SJSA1 (cell line): ENCODE measurements around the gene KRTAP3-2. TPM values are rescaled to one million over a fixed set of nuclear protein-coding genes. Genes with fewer than 3 reads are reported as not detected.
"Not testable (repeated sequence)": the region's sequence is repeated elsewhere in the genome, so short reads cannot be mapped to it uniquely, and the experiment has no call there.

Experiments
- DNase-seq, 2 experiments: peaks; one replicate each; pipeline ENCODE4 v3.0.0-alpha.2; 2015 to 2020; ENCODE audit warnings: low spot score in 2 of 2, low read depth in 1 of 2
- H3K27ac ChIP-seq: fragments of 250-450 bp; sonication (Bioruptor Pico); 2 replicates; pipeline ENCODE4 v1.5.1; 2020; ENCODE audit warnings: mild to moderate bottlenecking, moderate library complexity
- H3K27me3 ChIP-seq: fragments of 250-450 bp; sonication (Bioruptor Pico); replicated peaks from 2 replicates; pipeline ENCODE4 v1.5.1; 2020; ENCODE audit warnings: mild to moderate bottlenecking, moderate library complexity
- H3K36me3 ChIP-seq: fragments of 250-450 bp; sonication (Bioruptor Pico); 2 replicates; pipeline ENCODE4 v1.5.1; 2020; ENCODE audit warnings: mild to moderate bottlenecking
- H3K4me1 ChIP-seq: fragments of 250-450 bp; sonication (Bioruptor Pico); replicated peaks from 2 replicates; pipeline ENCODE4 v1.6.1; 2021; ENCODE audit warnings: mild to moderate bottlenecking
- H3K4me3 ChIP-seq: fragments of 250-450 bp; sonication (Bioruptor Pico); 2 replicates; pipeline ENCODE4 v1.5.1; 2020; ENCODE audit warnings: mild to moderate bottlenecking
- H3K9me3 ChIP-seq: fragments of 250-450 bp; sonication (Bioruptor Pico); replicated peaks from 2 replicates; pipeline ENCODE4 v1.5.1; 2020; ENCODE audit warnings: mild to moderate bottlenecking
- total RNA-seq: library from RNA; depleted of rRNA; stranded (reverse); fragments of >200 nt; shearing (Covaris generic); gene quantifications from 2 replicates; pipeline ENCODE4 v1.2.3, GENCODE V29; 2014; rRNA removed

Gene KRTAP3-2
- not detected in 2 replicates for total RNA-seq

DNA sequence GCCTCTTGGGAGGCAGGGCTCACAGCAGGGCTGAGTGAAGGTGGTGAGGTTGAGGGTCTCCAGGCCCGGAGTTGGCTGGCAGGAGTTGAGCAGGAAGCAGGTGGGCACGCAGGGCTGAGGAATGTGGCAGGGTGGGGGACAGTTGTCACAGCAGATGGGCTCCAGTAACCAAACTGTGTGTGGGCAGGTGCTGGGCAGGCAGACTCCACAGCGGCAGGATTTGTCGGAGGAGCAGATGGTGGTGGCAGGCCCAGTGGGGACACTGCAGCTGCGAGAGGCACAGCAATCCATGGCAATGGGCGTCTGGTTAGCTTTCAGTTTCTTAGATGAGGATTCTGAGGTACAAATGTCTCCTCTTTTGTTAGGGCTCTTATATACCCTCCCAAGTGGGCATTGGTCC lies at the start of gene KRTAP3-2:
TSS of gene KRTAP3-2 (minus strand) at position 344 of the 400 bp plus-strand sequence. CDS start at position 291, 53 bp downstream.
- H3K4me3 ChIP-seq, H3K9me3 ChIP-seq, DNase-seq, H3K27ac ChIP-seq, H3K27me3 ChIP-seq, H3K36me3 ChIP-seq: not testable (repeated sequence)
- peaks cover 10% of the 10 kb centered on the region for H3K4me1 ChIP-seq

DNA sequence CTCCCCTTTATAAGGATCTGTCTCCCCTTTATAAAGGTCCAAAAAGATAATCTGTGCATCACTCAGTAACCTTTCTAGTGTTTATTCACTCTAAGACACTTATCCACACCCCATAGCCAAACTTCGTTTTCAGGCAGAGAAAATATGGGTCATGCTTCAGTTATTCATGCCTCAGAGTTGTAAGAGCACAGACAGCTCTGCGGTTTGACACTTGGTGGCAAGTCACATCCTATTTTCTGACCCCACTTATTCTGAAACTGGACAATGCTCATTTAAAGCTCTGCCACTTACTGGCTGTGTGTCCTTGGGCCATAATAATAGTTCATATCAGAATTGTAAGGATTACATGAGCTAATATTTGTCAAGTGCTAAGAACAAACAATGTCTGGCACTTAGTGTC lies 49.4 kb upstream of the KRTAP3-2 start:
- Histone ChIP-seq H3K4me3 (no peak overlapping the region), H3K9me3 (no peaks in the 10 kb centered on the region), H3K4me1 (peaks cover 25% of the 10 kb centered on the region), H3K27me3 (no peaks in the 10 kb centered on the region), H3K27ac (peak overlapping the region; percentile 90), H3K36me3 (no peaks in the 10 kb centered on the region)
- DNase-seq: peak; percentile 51 to 69

DNA sequence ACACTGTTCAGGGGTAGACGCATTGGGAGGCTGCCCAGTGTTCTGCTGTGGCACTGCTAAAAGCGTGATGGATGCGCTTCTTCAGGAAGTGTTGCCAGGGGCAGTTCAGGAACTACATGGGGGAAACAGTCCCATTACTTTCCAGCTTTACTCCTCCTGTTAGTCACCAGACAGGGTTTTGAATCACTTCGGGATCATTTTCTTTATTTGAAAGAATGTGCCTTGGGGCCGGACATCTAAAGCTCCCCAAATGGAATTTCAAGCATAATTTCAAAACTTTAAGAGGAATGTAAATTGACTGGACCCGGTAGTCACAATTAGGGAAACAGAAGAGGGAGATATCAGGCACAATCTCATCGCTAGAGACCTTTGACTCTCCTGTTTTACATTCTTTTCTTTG lies 48.7 kb upstream of the KRTAP3-2 start:
- H3K36me3 ChIP-seq: no peaks in the 10 kb centered on the region
- H3K9me3 ChIP-seq: no peaks in the 10 kb centered on the region
- no peak overlapping the region for H3K4me3 ChIP-seq
- H3K27me3 ChIP-seq: no peaks in the 10 kb centered on the region
- DNase-seq: peak; percentile 48 to 67
- peaks cover 25% of the 10 kb centered on the region for H3K4me1 ChIP-seq
- H3K27ac ChIP-seq: peak overlapping the region; percentile 90

DNA sequence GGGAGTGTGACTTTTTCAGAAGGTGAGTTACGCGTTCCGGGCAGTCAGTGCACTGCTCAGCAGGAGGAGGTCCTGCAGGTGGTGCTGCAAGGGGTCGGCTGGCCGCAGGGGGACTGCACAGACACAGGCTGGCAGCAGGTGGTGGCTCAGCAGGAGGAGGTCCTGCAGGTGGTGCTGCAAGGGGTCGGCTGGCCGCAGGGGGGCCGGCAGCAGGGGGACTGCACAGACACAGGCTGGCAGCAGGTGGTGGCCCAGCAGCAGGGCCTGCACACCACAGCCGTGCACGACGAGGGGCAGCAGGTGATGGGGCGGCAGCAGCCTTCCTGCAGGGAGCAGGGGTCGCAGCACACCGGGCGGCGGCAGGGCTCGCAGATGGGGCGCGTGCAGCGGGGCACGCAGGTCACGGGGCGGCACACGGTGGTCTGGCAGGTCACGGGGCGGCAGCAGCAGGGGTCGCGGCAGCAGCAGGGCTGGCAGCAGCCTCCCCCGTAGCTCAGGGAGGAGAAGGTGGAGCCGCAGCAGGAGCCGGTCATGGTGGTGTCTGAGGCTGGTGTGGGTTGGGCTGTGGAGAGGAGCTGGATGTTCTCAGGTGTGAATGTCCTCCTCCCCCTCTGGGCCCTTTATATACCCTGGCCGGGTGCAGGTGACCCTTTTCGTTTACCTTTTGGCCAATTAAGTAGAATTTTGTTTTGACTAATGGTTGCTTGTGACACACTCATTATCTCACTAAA lies 47.2 kb upstream of the KRTAP3-2 start, which contains the start of gene KRTAP2-1:
TSS of gene KRTAP2-1 (minus strand) at position 582 of the 731 bp plus-strand sequence. CDS start at position 533, 49 bp downstream.
- not testable (repeated sequence) for H3K27me3 ChIP-seq, H3K4me3 ChIP-seq, H3K9me3 ChIP-seq, DNase-seq, H3K36me3 ChIP-seq
- H3K4me1 ChIP-seq: peaks cover 16% of the 10 kb centered on the region
- H3K27ac ChIP-seq: peak within 1 kb of the TSS; percentile 90

DNA sequence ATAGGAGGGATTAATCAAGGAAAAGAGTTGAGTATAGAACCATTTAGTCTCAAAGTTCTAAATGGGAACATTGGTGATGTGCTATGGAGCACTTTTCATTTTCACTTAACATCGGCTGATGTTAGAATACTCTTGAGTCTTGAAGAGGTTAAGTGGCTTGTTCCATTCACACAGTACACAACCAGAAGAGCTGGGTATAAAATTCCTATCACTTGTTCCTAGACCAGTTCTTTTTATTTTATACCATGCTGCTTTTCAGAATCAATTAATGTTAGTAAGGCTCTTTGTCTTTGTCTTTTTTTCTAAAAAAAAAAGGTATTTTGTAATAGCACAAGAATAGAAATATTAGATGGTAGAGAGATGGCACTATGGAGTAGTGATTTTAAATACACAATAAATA lies 43.2 kb upstream of the KRTAP3-2 start:
- no peaks in the 10 kb centered on the region for H3K9me3 ChIP-seq
- H3K4me1 ChIP-seq: peaks cover 3% of the 10 kb centered on the region
- no peaks in the 10 kb centered on the region for H3K36me3 ChIP-seq
- no peaks in the 10 kb centered on the region for H3K27me3 ChIP-seq
- H3K27ac ChIP-seq: no peak overlapping the region
- no peak overlapping the region for H3K4me3 ChIP-seq
- no peak for DNase-seq

DNA sequence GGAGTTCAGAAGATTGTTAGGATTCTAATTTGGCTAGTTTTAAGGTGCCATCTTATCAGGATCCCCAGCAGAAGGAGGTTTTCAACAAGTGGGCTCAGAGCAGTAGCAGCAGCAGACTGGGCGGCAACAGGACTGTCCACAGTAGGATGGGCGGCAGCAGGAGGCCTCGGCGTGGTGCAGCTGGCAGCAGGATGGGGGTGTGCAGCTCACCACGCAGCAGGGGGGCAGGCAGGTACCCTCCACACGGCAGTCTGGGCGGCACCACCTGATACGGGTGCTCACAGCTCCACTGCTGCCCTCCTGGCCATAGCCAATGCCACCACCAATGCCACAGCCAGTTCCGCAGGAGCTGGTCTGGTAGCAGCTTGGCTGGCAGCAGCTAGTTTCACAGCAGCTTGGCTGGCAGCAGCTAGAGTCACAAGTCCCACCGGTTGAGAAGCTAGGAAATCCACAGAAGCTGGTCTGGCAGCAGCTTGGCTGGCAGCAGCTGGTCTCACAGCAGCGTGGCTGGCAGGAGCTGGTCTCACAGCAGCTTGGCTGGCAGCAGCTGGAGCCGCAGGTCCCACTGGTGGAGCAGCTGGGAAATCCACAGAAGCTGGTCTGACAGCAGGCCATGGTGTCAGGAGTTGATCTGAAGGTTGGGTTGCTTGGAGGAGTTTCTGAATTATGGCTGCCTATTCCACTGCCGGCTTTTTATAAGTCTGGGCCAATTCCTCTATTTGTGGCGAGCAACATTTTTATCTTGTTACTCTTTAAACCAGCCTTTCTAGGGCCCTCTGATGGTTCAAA lies 41.3 kb upstream of the KRTAP3-2 start, which contains the start of gene KRTAP1-1:
TSS of gene KRTAP1-1 (minus strand) at position 668 of the 789 bp plus-strand sequence. CDS start at position 615, 53 bp downstream.
- H3K36me3 ChIP-seq, H3K27me3 ChIP-seq, DNase-seq, H3K4me3 ChIP-seq, H3K27ac ChIP-seq, H3K4me1 ChIP-seq, H3K9me3 ChIP-seq: not testable (repeated sequence)

DNA sequence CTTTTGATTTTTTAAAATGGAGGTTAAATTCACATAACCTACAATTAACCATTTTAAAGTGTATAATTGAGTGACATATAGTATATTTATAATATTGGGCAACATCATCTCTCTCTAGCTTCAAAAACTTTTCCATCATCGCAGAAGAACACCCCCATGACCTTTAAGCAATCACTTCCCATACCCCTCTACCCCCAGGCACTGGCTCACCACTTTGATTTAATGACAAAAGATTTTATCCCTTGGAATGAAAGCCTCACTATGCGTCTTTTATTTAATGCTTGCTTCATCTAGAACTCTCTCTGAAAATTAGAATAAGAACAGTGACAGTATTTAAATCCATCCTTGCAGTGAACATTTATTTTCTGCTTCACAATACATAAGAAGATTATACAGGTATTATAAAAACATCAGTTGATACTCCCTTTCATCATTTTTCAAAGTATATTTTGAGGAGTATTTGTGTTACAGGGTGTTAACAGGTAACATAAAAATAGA lies 38.2 kb upstream of the KRTAP3-2 start:
- Histone ChIP-seq H3K4me1 (no peaks in the 10 kb centered on the region), H3K9me3 (no peaks in the 10 kb centered on the region), H3K36me3 (no peaks in the 10 kb centered on the region), H3K27ac (no peak overlapping the region), H3K4me3 (no peak overlapping the region), H3K27me3 (no peaks in the 10 kb centered on the region)
- no peak for DNase-seq

DNA sequence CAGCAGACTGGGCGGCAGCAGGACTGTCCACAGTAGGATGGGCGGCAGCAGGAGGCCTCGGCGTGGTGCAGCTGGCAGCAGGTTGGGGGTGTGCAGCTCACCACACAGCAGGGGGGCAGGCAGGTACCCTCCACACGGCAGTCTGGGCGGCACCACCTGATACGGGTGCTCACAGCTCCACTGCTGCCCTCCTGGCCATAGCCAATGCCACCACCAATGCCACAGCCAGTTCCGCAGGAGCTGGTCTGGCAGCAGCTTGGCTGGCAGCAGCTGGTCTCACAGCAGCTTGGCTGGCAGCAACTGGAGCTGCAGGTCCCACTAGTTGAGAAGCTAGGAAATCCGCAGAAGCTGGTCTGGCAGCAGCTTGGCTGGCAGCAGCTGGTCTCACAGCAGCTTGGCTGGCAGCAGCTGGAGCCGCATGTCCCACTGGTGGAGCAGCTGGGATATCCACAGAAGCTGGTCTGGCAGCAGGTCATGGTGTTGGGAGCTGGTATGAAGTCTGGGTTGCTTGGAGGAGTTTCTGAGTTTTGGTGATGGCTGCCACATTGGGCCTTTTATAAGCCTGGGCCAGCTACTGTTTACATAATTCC lies 34.7 kb upstream of the KRTAP3-2 start, which contains the start of gene KRTAP1-3:
TSS of gene KRTAP1-3 (minus strand) at position 529 of the 590 bp plus-strand sequence. CDS start at position 476, 53 bp downstream.
- H3K9me3 ChIP-seq, H3K27me3 ChIP-seq, H3K4me3 ChIP-seq, H3K4me1 ChIP-seq, DNase-seq, H3K36me3 ChIP-seq, H3K27ac ChIP-seq: not testable (repeated sequence)

DNA sequence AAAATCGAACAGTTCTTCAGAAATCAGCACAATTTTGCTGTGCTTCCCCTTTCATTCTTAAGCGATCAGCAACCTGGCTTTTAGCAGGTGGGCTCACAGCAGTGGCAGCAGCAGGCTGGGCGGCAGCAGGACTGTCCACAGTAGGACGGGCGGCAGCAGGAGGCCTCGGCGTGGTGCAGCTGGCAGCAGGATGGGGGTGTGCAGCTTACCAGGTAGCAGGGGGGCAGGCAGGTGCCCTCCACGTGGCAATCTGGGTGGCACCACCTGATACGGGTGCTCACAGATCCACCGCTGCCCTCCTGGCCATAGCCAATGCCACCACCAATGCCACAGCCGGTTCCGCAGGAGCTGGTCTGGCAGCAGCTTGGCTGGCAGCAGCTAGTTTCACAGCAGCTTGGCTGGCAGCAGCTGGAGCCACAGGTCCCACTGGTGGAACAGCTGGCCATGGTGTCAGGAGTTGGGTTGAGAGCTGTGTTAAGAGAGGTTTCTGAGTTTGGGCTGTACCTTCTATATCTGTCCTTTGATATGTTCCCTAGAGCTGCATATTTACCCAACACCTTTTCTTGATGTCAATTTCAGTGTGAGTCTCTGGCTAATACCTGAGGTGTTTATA lies 30.0 kb upstream of the KRTAP3-2 start, which contains the start of gene KRTAP1-4:
TSS of gene KRTAP1-4 (minus strand) at position 563 of the 613 bp plus-strand sequence. CDS start at position 446, 117 bp downstream.
- H3K27me3 ChIP-seq: no peaks in the 10 kb centered on the region
- peaks cover 14% of the 10 kb centered on the region for H3K4me1 ChIP-seq
- H3K27ac ChIP-seq: no peak within 1 kb of the TSS
- no peaks in the 10 kb centered on the region for H3K36me3 ChIP-seq
- H3K9me3 ChIP-seq: no peaks in the 10 kb centered on the region
- H3K4me3 ChIP-seq: no peak within 1 kb of the TSS
- no peak for DNase-seq

DNA sequence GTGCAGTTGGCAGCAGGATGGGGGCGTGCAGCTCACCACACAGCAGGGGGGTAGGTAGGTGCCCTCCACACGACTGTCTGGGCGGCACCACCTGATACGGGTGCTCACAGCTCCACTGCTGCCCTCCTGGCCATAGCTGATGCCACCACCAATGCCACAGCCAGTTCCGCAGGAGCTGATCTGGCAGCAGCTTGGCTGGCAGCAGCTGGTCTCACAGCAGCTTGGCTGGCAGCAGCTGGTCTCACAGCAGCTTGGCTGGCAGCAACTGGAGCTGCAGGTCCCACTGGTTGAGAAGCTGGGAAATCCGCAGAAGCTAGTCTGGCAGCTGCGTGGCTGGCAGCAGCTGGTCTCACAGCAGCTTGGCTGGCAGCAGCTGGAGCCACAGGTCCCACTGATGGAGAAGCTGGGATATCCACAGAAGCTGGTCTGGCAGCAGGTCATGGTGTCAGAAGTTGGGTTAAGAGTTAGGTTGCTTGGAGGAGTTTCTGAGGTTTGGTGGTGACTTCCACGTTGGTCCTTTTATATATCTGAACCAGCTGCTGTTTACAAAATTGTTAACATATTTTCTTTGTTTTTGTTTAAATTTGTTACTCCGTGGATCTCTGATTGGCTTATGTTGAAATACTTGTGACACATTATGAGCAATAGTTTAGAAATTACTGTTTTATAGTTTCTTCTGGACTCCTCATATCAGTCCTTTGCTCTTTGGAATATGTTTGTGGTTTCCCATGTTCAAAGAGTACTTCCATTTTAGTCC lies 27.2 kb upstream of the KRTAP3-2 start, which contains the start of gene KRTAP1-5:
TSS of gene KRTAP1-5 (minus strand) at position 494 of the 757 bp plus-strand sequence. CDS start at position 441, 53 bp downstream.
- no peaks in the 10 kb centered on the region for H3K9me3 ChIP-seq
- peak in 1 of 2 experiments; percentile 58 for DNase-seq
- no peak within 1 kb of the TSS for H3K4me3 ChIP-seq
- peaks cover 14% of the 10 kb centered on the region for H3K4me1 ChIP-seq
- no peaks in the 10 kb centered on the region for H3K27me3 ChIP-seq
- H3K36me3 ChIP-seq: no peaks in the 10 kb centered on the region
- peak within 1 kb of the TSS; percentile 10 for H3K27ac ChIP-seq

DNA sequence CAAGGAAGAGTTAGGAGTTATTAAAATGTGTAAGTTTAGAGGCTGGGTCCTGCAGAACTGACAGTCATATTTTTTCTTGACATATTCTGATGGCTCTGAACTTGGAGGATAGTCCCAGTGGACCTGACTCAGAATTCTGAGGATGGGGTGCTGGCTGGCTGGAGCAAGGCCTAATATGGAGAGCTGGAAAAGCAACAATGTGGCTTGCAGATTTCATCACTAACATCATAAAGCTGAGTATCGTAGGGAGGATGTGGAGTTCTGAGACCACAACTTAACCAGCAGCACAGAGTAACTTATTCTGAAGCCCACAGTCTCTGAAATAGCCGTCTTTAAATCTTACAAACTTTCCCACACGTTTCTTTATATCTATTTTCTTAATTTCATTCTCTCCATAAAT lies 25.0 kb upstream of the KRTAP3-2 start:
- no peak for DNase-seq
- H3K36me3 ChIP-seq: no peaks in the 10 kb centered on the region
- H3K4me3 ChIP-seq: no peak overlapping the region
- H3K4me1 ChIP-seq: peaks cover 14% of the 10 kb centered on the region
- no peaks in the 10 kb centered on the region for H3K9me3 ChIP-seq
- no peak overlapping the region for H3K27ac ChIP-seq
- H3K27me3 ChIP-seq: no peaks in the 10 kb centered on the region

DNA sequence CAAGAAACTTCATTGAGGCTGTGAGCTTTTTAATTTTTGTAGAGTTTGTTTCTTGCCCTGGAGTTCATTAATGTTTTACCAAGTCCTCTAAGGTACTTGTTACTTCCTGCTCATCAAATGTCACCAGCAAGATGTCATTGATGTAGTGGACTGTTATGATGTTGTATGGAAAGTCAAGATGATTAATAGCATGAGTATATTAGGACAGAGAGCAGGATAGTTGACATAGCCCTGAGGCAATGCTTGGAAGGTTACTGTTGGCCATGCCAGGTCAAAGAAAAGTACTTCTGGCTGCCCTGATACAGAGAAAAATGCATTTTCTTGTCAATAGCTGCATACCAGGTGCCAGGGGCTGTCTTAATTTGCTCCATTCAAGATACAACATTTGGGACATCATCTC lies 20.6 kb upstream of the KRTAP3-2 start:
- H3K36me3 ChIP-seq: no peaks in the 10 kb centered on the region
- no peaks in the 10 kb centered on the region for H3K4me1 ChIP-seq
- no peaks in the 10 kb centered on the region for H3K9me3 ChIP-seq
- no peaks in the 10 kb centered on the region for H3K27me3 ChIP-seq
- H3K4me3 ChIP-seq: no peak overlapping the region
- no peak for DNase-seq
- H3K27ac ChIP-seq: no peak overlapping the region
